Measurements from ENCODE around the gene PEF1. TPM values are rescaled to one million over a fixed set of nuclear protein-coding genes. Genes with fewer than 3 reads are reported as not detected.
A peak's percentile ranks its signal among the peaks of the same experiment; 100 is the strongest.

The PEF1 gene
- total RNA-seq, 4 donors from 2014 or later = 61.5 to 101 (median 92.9) TPM

- WGBS = 79% methylated on average over 7 of the region's 11 CpGs
- intact Hi-C loops (cut with DNase I) = loop anchor here (10.0 kb wide), 1 partner anchor 296 kb away; no protein-coding TSS in a partner anchor
- no peak overlapping the region for H3K4me3 ChIP-seq
- TF ChIP-seq POLR2A (IDR thresholded peaks at IDR 0.05; ENCODE audit: low read depth) = no peak
- TF ChIP-seq POLR2AphosphoS5 (IDR thresholded peaks at IDR 0.05) = no peak
- TF ChIP-seq, protein P1, sequence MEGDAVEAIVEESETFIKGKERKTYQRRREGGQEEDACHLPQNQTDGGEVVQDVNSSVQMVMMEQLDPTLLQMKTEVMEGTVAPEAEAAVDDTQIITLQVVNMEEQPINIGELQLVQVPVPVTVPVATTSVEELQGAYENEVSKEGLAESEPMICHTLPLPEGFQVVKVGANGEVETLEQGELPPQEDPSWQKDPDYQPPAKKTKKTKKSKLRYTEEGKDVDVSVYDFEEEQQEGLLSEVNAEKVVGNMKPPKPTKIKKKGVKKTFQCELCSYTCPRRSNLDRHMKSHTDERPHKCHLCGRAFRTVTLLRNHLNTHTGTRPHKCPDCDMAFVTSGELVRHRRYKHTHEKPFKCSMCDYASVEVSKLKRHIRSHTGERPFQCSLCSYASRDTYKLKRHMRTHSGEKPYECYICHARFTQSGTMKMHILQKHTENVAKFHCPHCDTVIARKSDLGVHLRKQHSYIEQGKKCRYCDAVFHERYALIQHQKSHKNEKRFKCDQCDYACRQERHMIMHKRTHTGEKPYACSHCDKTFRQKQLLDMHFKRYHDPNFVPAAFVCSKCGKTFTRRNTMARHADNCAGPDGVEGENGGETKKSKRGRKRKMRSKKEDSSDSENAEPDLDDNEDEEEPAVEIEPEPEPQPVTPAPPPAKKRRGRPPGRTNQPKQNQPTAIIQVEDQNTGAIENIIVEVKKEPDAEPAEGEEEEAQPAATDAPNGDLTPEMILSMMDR (IDR thresholded peaks at IDR 0.05) = no peak
- TF ChIP-seq EP300 (IDR thresholded peaks at IDR 0.05) = no peak
- no peaks in the 10 kb centered on the region for H3K9me3 ChIP-seq
- DNase-seq (ENCODE audit: extremely low spot score) = no peak
- H3K27me3 ChIP-seq = no peaks in the 10 kb centered on the region
- peak overlapping the region in 1 of 4 donors; percentile 78 for H3K27ac ChIP-seq (replicated peaks in 1 of 4)
- peaks cover 52 to 93% (median 82%) of the 10 kb centered on the region in 4 donors for H3K4me1 ChIP-seq
- peaks cover 0 to 13% (median 2%) of the 10 kb centered on the region in 4 donors for H3K36me3 ChIP-seq
Observed at GRCh38 chr1:31668303-31668883, 23.7 kb upstream of the PEF1 start.

DNA sequence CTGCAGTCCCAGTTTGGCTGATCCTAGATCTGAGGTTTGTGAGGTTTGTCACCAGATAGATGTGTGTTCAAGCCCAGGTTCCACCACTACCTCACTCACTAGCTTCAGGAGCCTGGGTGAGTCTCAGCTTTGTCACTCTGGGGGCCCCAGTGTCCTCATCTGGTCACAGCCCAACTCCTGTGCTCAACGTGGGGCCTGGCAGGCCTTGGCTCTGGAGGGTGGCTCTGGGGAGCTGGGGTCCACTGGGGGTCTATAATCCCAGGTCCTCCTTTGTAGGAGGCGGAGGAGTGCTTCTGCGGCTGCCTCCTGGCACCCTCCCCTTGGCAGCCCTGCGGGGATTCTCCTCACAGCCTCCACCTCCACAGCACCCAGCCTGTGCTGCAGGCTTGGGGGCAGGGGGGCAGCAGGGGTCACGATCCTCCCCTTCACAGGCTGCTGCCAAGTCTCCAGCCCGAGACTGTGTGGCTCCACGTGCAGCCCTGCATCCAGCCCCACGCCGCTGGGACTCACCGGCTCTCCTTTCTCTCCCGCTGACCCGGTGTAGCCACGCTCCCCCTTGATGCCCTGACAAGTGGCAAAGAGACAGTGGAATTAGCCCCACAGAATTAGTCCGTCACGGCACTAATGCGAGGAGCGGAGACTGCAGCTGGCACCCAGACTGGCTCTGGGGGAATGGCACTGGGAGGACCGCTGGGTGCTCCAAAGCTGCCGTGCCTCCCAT, 22.5 kb upstream of the PEF1 start:
- intact Hi-C loops (cut with DNase I) = loop anchor here (10.0 kb wide), 1 partner anchor 298 kb away; no protein-coding TSS in a partner anchor
- no peaks in the 10 kb centered on the region for H3K27me3 ChIP-seq
- peaks cover 0 to 14% (median 2%) of the 10 kb centered on the region in 4 donors for H3K36me3 ChIP-seq
- DNase-seq (ENCODE audit: extremely low spot score) = no peak
- H3K9me3 ChIP-seq = no peaks in the 10 kb centered on the region
- peaks cover 41 to 82% (median 71%) of the 10 kb centered on the region in 4 donors for H3K4me1 ChIP-seq
- TF ChIP-seq, protein P1 (IDR thresholded peaks at IDR 0.05) = no peak
- TF ChIP-seq EP300 (IDR thresholded peaks at IDR 0.05) = no peak
- no peak for TF ChIP-seq POLR2A (IDR thresholded peaks at IDR 0.05; ENCODE audit: low read depth)
- no peak for TF ChIP-seq POLR2AphosphoS5 (IDR thresholded peaks at IDR 0.05)
- H3K4me3 ChIP-seq = no peak overlapping the region
- WGBS = 75% methylated on average over 8 of the region's 19 CpGs
- H3K27ac ChIP-seq (replicated peaks in 1 of 4) = peak overlapping the region in 3 of 4 donors; percentile 26 to 69 (median 50)

DNA sequence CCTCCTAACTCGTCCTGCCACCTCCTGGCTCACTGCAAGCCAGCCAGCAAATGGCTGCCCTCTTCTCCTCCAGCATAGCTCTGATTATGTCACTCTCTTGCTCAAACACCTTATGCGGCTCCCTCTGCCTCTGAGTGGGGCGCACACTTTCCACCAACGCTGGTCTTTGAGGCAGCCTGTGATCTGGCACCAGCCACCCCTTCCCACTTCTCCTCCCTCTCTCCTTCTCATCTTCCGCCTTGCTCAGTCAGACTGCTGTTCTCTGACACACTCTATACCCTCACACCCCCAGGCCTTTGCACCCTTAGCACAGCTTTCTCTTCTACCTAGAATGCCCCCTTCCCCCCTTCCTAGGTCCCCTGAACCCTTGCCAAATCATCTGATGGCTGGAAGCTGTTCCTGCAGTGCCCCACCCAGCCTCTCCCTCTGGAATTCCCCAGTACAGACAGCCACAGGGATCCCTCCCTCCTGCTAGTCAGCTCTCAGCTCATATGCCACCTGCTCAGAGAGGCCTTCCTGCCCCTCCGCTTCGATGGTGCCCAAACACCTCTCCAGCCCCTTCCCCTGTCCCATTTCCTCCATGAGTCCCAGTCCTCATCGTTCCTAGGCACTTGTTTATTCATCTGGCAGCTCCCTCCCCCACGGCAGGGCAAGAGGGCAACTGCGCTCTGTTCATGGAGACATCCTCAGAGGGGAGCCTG, 21.7 kb upstream of the PEF1 start:
- Histone ChIP-seq H3K27me3 (no peaks in the 10 kb centered on the region), H3K27ac (replicated peaks in 1 of 4) (peak overlapping the region; percentile 20 to 69 (median 38)), H3K4me3 (no peak overlapping the region), H3K36me3 (peaks cover 0 to 22% (median 2%) of the 10 kb centered on the region in 4 donors), H3K9me3 (no peaks in the 10 kb centered on the region), H3K4me1 (peaks cover 36 to 76% (median 64%) of the 10 kb centered on the region in 4 donors)
- no peak for DNase-seq (ENCODE audit: extremely low spot score)
- WGBS = 42% methylated on average over 9 of the region's 10 CpGs
- TF ChIP-seq POLR2AphosphoS5 (IDR thresholded peaks at IDR 0.05) = peak in 1 of 2 donors; percentile 9
- TF ChIP-seq EP300 (IDR thresholded peaks at IDR 0.05) = no peak
- intact Hi-C loops (cut with DNase I) = loop anchor here (10.0 kb wide), 1 partner anchor 298 kb away; no protein-coding TSS in a partner anchor

DNA sequence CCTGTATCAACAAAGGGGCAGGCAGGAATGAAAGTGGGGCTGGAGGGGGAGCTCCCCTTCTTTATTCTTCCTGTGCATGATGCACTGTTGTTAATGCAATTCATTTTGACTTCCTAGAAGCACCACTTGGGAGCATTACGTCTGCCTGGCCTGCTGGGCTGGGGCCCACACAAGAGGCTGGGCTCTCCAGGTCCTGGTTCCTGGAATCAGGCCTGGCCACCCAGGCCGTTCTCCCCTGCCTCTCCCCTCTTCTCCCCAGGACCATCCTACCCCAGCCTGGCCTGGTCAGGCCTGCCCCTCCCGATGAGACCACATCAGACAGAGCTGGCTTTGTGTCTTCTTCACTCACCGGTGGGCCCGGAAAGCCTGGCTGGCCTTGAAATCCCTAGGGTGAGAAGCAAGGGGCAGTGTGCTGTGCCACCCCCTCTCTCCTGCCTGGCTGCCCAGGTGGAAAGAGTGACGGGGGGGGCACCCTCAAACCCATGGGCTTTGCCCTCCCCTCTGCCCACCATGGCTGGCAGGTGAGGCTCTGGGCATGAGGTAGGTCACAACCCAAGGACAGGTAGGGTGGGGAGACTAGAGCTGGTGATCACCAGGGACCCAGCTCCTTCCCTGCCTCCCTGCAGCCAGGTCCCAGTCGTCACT, 20.7 kb upstream of the PEF1 start:
- intact Hi-C loops (cut with DNase I) = loop anchor here (2.0 to 10.0 kb wide), 3 partner anchors 49 to 299 kb away; no protein-coding TSS in a partner anchor
- peaks cover 26 to 66% (median 54%) of the 10 kb centered on the region in 4 donors for H3K4me1 ChIP-seq
- H3K27ac ChIP-seq (replicated peaks in 1 of 4) = peak overlapping the region in 3 of 4 donors; percentile 26 to 50 (median 30)
- TF ChIP-seq EP300 (IDR thresholded peaks at IDR 0.05) (no peak), POLR2A (IDR thresholded peaks at IDR 0.05; ENCODE audit: low read depth) (no peak), POLR2AphosphoS5 (IDR thresholded peaks at IDR 0.05) (no peak)
- TF ChIP-seq, protein P1 (IDR thresholded peaks at IDR 0.05) = no peak
- no peak overlapping the region for H3K4me3 ChIP-seq
- no peaks in the 10 kb centered on the region for H3K27me3 ChIP-seq
- no peak for DNase-seq (ENCODE audit: extremely low spot score)
- H3K9me3 ChIP-seq = no peaks in the 10 kb centered on the region
- peaks cover 0 to 33% (median 7%) of the 10 kb centered on the region in 4 donors for H3K36me3 ChIP-seq
- 77% methylated on average over 3 of the region's 7 CpGs for WGBS
